ENCODE data around the gene HS6ST3. TPM values are rescaled to one million over a fixed set of nuclear protein-coding genes. Genes with fewer than 3 reads are reported as not detected.

The HS6ST3 gene
- total RNA-seq, 4 donors from 2014 or later, result 0.08 to 0.47 (median 0.41) TPM

DNA sequence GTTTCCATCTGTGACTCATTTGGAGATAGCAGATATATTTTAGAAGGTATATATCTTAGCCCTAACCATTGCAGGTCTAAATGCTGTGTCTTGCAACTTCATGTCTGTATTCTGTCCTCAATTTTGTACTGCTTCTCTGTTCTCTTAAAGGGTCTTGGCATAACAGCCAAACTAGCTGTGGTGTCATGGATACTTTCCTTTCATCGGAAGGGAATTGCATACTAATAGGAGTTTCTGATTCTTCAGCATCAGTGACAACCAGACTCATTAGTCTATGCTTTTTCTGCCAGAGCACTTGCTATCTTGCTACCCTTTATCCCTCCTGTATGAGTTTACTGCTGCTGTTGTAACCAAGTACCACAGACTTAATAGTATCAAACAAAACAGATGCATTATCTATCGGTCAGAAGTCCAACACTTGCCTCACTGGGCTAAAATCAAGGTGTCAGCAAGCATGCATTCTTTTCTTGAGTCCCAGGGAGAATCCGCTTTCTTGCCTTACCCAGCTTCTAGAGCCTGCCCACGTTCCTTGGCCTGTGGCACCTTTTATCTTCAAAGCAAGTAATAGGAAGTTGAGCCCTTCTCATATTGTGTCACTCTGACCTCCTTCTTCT, 253.1 kb downstream of the HS6ST3 start:
- 87% methylated on average over 4 of the region's 4 CpGs for WGBS
- DNase-seq (ENCODE audit: low spot score in 2 of 2), result no peak
- Histone ChIP-seq H3K27me3 (no peaks in the 10 kb centered on the region), H3K4me1 (no peaks in the 10 kb centered on the region), H3K9me3 (no peaks in the 10 kb centered on the region), H3K27ac (no peak overlapping the region), H3K4me3 (no peak overlapping the region), H3K36me3 (no peaks in the 10 kb centered on the region)
- TF ChIP-seq EP300 (IDR thresholded peaks at IDR 0.05), result no peak
- no peak for TF ChIP-seq POLR2AphosphoS5 (IDR thresholded peaks at IDR 0.05)
- TF ChIP-seq POLR2A (IDR thresholded peaks at IDR 0.05), result no peak
- TF ChIP-seq, protein P1, sequence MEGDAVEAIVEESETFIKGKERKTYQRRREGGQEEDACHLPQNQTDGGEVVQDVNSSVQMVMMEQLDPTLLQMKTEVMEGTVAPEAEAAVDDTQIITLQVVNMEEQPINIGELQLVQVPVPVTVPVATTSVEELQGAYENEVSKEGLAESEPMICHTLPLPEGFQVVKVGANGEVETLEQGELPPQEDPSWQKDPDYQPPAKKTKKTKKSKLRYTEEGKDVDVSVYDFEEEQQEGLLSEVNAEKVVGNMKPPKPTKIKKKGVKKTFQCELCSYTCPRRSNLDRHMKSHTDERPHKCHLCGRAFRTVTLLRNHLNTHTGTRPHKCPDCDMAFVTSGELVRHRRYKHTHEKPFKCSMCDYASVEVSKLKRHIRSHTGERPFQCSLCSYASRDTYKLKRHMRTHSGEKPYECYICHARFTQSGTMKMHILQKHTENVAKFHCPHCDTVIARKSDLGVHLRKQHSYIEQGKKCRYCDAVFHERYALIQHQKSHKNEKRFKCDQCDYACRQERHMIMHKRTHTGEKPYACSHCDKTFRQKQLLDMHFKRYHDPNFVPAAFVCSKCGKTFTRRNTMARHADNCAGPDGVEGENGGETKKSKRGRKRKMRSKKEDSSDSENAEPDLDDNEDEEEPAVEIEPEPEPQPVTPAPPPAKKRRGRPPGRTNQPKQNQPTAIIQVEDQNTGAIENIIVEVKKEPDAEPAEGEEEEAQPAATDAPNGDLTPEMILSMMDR (IDR thresholded peaks at IDR 0.05), result no peak

DNA sequence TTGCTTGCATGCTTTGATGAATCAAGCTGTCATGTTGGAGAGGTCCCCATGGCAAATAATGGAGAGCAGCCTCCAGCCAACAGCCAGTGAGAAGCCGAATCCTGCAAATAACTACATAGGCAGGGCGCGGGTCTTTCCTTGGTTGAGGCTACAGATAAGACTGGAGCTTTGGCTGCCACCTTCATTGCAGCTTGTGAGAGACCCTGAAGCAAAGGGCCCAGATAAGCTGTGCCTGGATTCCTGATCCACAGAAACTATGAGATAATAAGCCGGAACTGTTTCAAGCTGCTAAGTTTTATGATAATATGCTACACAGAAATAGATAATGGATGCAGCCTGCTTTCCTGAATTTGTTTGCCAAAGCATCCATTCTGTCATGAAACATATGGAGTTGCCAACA, 257.0 kb downstream of the HS6ST3 start:
- TF ChIP-seq POLR2A (IDR thresholded peaks at IDR 0.05) (no peak), POLR2AphosphoS5 (IDR thresholded peaks at IDR 0.05) (no peak), EP300 (IDR thresholded peaks at IDR 0.05) (no peak)
- TF ChIP-seq, protein P1 (IDR thresholded peaks at IDR 0.05), result no peak
- WGBS, result 93% methylated on average over 4 of the region's 4 CpGs

DNA sequence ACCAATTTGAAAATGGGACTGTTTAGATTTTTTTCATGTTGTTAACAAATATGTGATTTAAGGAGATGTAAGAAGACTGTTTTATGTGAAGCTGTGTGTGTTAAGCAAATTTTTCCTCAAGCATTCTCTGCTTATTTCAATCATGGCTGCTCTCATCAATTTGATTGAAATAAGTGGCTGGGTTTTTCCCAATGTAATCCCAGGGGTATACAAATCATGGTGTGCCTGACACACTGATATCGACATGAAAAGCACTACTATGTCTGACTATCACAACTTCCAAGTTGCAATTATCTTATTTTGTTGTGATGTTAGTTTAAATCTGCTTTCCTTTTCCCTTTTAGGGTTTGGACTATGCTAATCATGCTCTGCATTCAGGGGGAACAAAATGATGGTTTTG, 283.7 kb downstream of the HS6ST3 start:
- no peaks in the 10 kb centered on the region for H3K27me3 ChIP-seq
- no peaks in the 10 kb centered on the region for H3K4me1 ChIP-seq
- H3K9me3 ChIP-seq, result no peaks in the 10 kb centered on the region
- no peak for DNase-seq (ENCODE audit: low spot score in 2 of 2)
- no peak for TF ChIP-seq EP300 (IDR thresholded peaks at IDR 0.05)
- TF ChIP-seq, protein P1 (IDR thresholded peaks at IDR 0.05), result no peak
- no peak for TF ChIP-seq POLR2AphosphoS5 (IDR thresholded peaks at IDR 0.05)
- no peak for TF ChIP-seq POLR2A (IDR thresholded peaks at IDR 0.05)
- H3K4me3 ChIP-seq, result no peak overlapping the region
- no peak overlapping the region for H3K27ac ChIP-seq
- WGBS, result 63% methylated on average over 1 of the region's 1 CpG
- no peaks in the 10 kb centered on the region for H3K36me3 ChIP-seq

More for the DNA sequence above, 257.0 kb downstream of the HS6ST3 start:
- Histone ChIP-seq H3K27me3 (no peaks in the 10 kb centered on the region), H3K36me3 (no peaks in the 10 kb centered on the region), H3K9me3 (no peaks in the 10 kb centered on the region), H3K4me1 (no peaks in the 10 kb centered on the region), H3K27ac (no peak overlapping the region), H3K4me3 (no peak overlapping the region)
- DNase-seq (ENCODE audit: low spot score in 2 of 2), result no peak

DNA sequence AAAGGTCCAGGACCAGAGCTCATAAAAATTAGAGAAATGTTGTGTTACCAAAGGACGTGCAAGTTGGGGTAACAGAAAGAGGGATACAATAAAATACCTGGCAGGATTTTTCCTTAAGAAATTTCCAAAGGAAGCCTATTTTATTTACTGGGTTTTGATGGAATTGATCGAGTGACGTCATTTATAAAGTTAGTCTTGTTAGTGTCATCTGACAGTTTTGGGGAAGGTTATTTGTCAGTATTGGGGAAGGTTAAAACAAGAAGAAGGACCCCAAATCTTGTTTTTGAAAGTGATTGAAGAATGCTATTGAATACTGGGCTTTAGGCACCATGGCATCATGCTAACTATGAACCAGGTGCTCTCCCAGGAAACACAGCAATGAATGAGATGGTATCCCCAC, 287.9 kb downstream of the HS6ST3 start:
- TF ChIP-seq POLR2A (IDR thresholded peaks at IDR 0.05) (no peak), POLR2AphosphoS5 (IDR thresholded peaks at IDR 0.05) (no peak), EP300 (IDR thresholded peaks at IDR 0.05) (no peak)
- TF ChIP-seq, protein P1 (IDR thresholded peaks at IDR 0.05), result no peak
- Histone ChIP-seq H3K9me3 (no peaks in the 10 kb centered on the region), H3K4me3 (no peak overlapping the region), H3K36me3 (no peaks in the 10 kb centered on the region), H3K4me1 (no peaks in the 10 kb centered on the region), H3K27ac (no peak overlapping the region), H3K27me3 (no peaks in the 10 kb centered on the region)
- 80% methylated on average over 3 of the region's 3 CpGs for WGBS
- no peak for DNase-seq (ENCODE audit: low spot score in 2 of 2)

DNA sequence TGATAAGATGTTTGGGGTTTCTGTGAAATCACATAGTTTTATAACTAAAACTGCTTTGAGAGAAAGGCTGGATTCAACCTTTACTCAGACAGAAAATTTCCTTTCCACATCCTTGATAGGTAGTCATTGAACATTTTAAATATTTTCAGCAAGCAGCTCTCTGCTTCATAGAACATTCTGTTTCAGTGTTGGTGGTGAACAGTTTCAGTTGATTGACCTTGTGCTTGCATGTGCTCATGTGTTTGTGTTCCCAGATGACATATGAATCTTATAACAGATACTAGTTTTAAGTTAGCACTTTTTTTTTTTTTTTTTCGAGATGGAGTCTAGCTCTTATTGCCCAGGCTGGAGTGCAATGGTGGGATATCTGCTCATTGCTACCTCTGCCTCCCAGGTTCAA, 290.1 kb downstream of the HS6ST3 start:
- no peaks in the 10 kb centered on the region for H3K36me3 ChIP-seq
- TF ChIP-seq, protein P1 (IDR thresholded peaks at IDR 0.05), result no peak
- TF ChIP-seq EP300 (IDR thresholded peaks at IDR 0.05) (no peak), POLR2AphosphoS5 (IDR thresholded peaks at IDR 0.05) (no peak), POLR2A (IDR thresholded peaks at IDR 0.05) (no peak)
- no peak overlapping the region for H3K4me3 ChIP-seq
- H3K27ac ChIP-seq, result no peak overlapping the region
- no peaks in the 10 kb centered on the region for H3K9me3 ChIP-seq
- H3K27me3 ChIP-seq, result no peaks in the 10 kb centered on the region
- no peaks in the 10 kb centered on the region for H3K4me1 ChIP-seq
- 96% methylated on average over 1 of the region's 1 CpG for WGBS
- no peak for DNase-seq (ENCODE audit: low spot score in 2 of 2)
